Loucy (cell line): Measurements from ENCODE around the gene CAMK2G.

Source experiments
- EZH2phosphoT487 ChIP-seq: fragments of 200-600 bp; IDR thresholded peaks from 2 replicates; pipeline ENCODE4 v1.6.1; 2018; ENCODE audit warnings: antibody characterized with exemption, mild to moderate bottlenecking, moderate library complexity, borderline replicate concordance
- TF ChIP-seq, protein P1 (sequence below): fragments of 200-600 bp; sonication (generic); conservative IDR thresholded peaks from 2 replicates; pipeline ENCODE4 v1.5.1; 2014; ENCODE audit warnings: mild to moderate bottlenecking, antibody characterized with exemption, low read length

GRCh38 chr10:73779539-73780197, 94.7 kb downstream of the CAMK2G start:
- TF ChIP-seq, protein P1, sequence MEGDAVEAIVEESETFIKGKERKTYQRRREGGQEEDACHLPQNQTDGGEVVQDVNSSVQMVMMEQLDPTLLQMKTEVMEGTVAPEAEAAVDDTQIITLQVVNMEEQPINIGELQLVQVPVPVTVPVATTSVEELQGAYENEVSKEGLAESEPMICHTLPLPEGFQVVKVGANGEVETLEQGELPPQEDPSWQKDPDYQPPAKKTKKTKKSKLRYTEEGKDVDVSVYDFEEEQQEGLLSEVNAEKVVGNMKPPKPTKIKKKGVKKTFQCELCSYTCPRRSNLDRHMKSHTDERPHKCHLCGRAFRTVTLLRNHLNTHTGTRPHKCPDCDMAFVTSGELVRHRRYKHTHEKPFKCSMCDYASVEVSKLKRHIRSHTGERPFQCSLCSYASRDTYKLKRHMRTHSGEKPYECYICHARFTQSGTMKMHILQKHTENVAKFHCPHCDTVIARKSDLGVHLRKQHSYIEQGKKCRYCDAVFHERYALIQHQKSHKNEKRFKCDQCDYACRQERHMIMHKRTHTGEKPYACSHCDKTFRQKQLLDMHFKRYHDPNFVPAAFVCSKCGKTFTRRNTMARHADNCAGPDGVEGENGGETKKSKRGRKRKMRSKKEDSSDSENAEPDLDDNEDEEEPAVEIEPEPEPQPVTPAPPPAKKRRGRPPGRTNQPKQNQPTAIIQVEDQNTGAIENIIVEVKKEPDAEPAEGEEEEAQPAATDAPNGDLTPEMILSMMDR = no peak
- TF ChIP-seq EZH2phosphoT487 = no peak
